KMS-11 (cell line): Measurements from ENCODE around the gene SPC24.

Source experiments
- H2AFZ ChIP-seq: fragments of 200-600 bp; sonication (generic); 2 replicates; pipeline ENCODE4 v1.6.1; 2016; ENCODE audit warnings: antibody characterized with exemption, mixed run types, low read depth
- H3K27ac ChIP-seq: fragments of 200-600 bp; sonication (generic); 2 replicates; pipeline ENCODE4 v1.6.1; 2016; ENCODE audit warnings: mild to moderate bottlenecking, mixed run types
- H3K27me3 ChIP-seq: fragments of 200-600 bp; sonication (generic); 2 replicates; pipeline ENCODE4 v1.6.1; 2017; ENCODE audit warnings: mild to moderate bottlenecking, low read depth, mixed run types, moderate library complexity; ENCODE audit not compliant: insufficient read depth
- H3K36me3 ChIP-seq: fragments of 200-600 bp; sonication (generic); 2 replicates; pipeline ENCODE4 v1.6.1; 2017; ENCODE audit warnings: mild to moderate bottlenecking, mixed run types; ENCODE audit not compliant: insufficient read depth
- H3K4me1 ChIP-seq: fragments of 200-600 bp; sonication (generic); 2 replicates; pipeline ENCODE4 v1.6.1; 2016; ENCODE audit warnings: mild to moderate bottlenecking, low read depth, mixed run types; ENCODE audit not compliant: poor library complexity, severe bottlenecking
- H3K4me2 ChIP-seq: fragments of 200-600 bp; sonication (generic); 2 replicates; pipeline ENCODE4 v1.7.0; 2016; ENCODE audit warnings: mild to moderate bottlenecking, mixed run types
- H3K4me3 ChIP-seq: fragments of 200-600 bp; sonication (generic); IDR thresholded peaks from 2 replicates; pipeline ENCODE4 v1.6.1; 2017; ENCODE audit warnings: low read depth, low read length, mixed read lengths; ENCODE audit not compliant: insufficient read depth
- H3K79me2 ChIP-seq: fragments of 200-600 bp; sonication (generic); 2 replicates; pipeline ENCODE4 v1.6.1; 2016; ENCODE audit warnings: low read depth, mixed run types; ENCODE audit not compliant: insufficient read depth
- H3K9ac ChIP-seq: fragments of 200-600 bp; sonication (generic); 2 replicates; pipeline ENCODE4 v1.6.1; 2016; ENCODE audit warnings: mild to moderate bottlenecking, mixed run types
- H4K20me1 ChIP-seq: fragments of 200-600 bp; sonication (generic); 2 replicates; pipeline ENCODE4 v1.6.1; 2016; ENCODE audit warnings: mild to moderate bottlenecking, mixed run types; ENCODE audit not compliant: insufficient read depth
- TF ChIP-seq, protein P1 (sequence below): fragments of 200-600 bp; sonication (generic); conservative IDR thresholded peaks from 2 replicates; pipeline ENCODE4 v1.6.1; 2017; ENCODE audit warnings: low read depth, mild to moderate bottlenecking, antibody characterized with exemption, low read length, moderate library complexity, mixed read lengths

The SPC24 gene

DNA sequence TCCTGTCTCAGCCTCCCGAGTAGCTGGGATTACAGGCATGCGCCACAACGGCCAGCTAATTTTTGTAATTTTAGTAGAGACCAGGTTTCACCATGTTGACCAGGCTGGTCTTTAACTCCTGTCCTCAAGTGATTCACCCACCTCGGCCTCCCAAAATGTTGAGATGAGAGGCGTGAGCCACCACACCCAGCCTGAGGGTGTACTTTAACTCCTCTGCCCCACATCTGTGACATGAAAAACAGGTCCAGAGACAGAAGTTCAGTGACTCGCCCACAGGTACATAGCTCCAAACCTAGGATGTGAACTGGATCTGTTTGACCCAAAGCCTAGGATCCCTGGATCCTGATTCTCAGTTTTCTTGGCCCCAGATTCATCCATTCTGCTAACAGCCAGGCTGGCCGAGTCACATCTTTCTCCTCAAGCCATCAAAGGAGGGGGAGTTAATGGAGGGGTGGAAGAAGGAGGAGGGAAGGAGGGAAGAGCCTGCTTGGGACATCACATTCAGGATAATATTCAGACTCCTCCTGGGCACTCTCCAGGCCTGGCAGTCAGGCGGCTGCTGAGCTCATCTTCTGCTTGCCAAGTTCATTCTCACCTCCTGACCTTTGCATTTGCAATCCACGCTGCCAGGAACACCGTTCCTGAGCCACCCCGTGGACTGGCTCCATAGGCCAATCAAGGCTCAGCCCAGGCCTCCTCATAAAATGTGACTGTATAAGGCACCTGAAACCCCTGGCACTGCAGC, 3.1 kb downstream of the SPC24 start:
- peaks cover 46% of the 10 kb centered on the region for H3K79me2 ChIP-seq

DNA sequence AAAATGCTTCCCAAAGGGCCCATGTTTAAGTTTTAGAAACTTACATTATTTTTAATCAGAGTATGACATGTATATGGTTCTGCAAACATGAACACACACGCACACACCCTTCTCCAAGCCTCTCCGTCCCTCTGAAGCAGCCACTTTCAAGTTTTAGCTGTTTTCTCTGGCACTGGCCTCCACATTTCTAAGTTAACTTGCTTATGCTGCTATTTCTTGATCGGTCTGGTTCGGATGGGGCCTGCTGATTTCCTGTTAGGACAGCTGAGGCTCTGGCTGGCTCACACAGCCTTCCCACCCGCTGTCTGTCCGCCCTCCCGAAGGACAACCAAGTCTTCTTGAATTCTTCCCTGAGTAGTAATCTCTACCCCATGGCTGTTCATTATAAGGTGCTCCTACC, 4.4 kb downstream of the SPC24 start:
- Histone ChIP-seq H3K27ac (no peak overlapping the region), H2AFZ (no peak overlapping the region), H4K20me1 (no peaks in the 10 kb centered on the region), H3K79me2 (peaks cover 46% of the 10 kb centered on the region), H3K4me2 (no peak overlapping the region), H3K4me3 (no peak overlapping the region), H3K36me3 (no peaks in the 10 kb centered on the region), H3K4me1 (peaks cover 10% of the 10 kb centered on the region), H3K9ac (no peak overlapping the region), H3K27me3 (no peaks in the 10 kb centered on the region)
- TF ChIP-seq, protein P1, sequence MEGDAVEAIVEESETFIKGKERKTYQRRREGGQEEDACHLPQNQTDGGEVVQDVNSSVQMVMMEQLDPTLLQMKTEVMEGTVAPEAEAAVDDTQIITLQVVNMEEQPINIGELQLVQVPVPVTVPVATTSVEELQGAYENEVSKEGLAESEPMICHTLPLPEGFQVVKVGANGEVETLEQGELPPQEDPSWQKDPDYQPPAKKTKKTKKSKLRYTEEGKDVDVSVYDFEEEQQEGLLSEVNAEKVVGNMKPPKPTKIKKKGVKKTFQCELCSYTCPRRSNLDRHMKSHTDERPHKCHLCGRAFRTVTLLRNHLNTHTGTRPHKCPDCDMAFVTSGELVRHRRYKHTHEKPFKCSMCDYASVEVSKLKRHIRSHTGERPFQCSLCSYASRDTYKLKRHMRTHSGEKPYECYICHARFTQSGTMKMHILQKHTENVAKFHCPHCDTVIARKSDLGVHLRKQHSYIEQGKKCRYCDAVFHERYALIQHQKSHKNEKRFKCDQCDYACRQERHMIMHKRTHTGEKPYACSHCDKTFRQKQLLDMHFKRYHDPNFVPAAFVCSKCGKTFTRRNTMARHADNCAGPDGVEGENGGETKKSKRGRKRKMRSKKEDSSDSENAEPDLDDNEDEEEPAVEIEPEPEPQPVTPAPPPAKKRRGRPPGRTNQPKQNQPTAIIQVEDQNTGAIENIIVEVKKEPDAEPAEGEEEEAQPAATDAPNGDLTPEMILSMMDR, result no peak

More for the DNA sequence above, 3.1 kb downstream of the SPC24 start:
- no peak overlapping the region for H2AFZ ChIP-seq
- H3K27me3 ChIP-seq, result no peaks in the 10 kb centered on the region
- no peaks in the 10 kb centered on the region for H3K36me3 ChIP-seq
- H3K27ac ChIP-seq, result no peak overlapping the region
- no peak overlapping the region for H3K9ac ChIP-seq
- H3K4me2 ChIP-seq, result no peak overlapping the region
- no peak overlapping the region for H3K4me3 ChIP-seq
- H3K4me1 ChIP-seq, result peaks cover 13% of the 10 kb centered on the region
- TF ChIP-seq, protein P1, result no peak
- H4K20me1 ChIP-seq, result no peaks in the 10 kb centered on the region

DNA sequence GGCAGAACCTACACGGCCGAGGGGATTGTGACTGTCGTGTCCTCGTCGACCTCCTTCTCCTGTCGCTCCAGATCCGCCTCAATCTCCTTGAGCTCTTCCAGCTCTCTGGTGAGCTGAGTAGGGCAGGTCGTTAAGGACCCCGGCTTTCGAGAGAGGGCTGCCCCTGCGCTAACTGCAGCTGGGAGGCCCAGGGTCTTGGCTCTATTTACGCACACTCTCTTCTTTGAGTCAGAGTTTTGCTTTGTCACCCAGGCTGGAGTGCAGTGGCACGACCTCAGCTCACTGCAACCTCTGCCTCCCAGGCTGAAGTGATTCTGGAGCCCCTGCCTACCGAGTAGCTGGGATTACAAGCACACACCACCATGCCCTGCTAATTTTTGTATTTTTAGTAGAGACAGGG, 7.6 kb downstream of the SPC24 start:
- peaks cover 20% of the 10 kb centered on the region for H3K79me2 ChIP-seq
- no peak overlapping the region for H3K4me2 ChIP-seq
- no peak overlapping the region for H3K27ac ChIP-seq
- no peaks in the 10 kb centered on the region for H3K4me1 ChIP-seq
- H3K27me3 ChIP-seq, result no peaks in the 10 kb centered on the region
- H3K4me3 ChIP-seq, result no peak overlapping the region
- H3K36me3 ChIP-seq, result no peaks in the 10 kb centered on the region; the same call in 1 of the 2 replicates
- no peak overlapping the region for H3K9ac ChIP-seq
- H2AFZ ChIP-seq, result no peak overlapping the region
- TF ChIP-seq, protein P1, result no peak
- H4K20me1 ChIP-seq, result no peaks in the 10 kb centered on the region

DNA sequence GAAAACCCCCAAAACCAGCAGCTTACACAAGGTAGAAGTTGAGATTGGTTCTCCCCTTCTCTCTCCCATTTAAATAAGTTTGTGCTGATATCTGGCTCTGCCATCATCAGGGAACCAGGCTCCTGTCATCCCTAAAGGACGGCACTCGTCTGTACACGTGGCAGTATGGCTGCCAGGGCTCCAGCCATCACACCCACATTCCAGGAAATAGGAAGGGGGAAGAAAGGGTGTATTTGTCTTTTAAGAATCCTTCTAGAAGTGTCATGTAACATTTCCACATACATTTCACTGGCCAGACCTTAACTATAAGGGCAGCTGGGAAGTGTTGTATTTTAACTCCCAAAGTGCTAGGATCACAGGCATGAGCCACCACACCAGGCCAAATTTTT, 10.1 kb downstream of the SPC24 start:
- Histone ChIP-seq H3K36me3 (no peaks in the 10 kb centered on the region; the same call in 1 of the 2 replicates), H2AFZ (no peak overlapping the region), H3K9ac (no peak overlapping the region), H3K79me2 (0 out of 2 replicates have a peak, but pooled peaks cover 4% of the 10 kb centered on the region), H4K20me1 (no peaks in the 10 kb centered on the region), H3K4me3 (no peak overlapping the region), H3K27me3 (no peaks in the 10 kb centered on the region), H3K4me1 (no peaks in the 10 kb centered on the region), H3K4me2 (no peak overlapping the region), H3K27ac (no peak overlapping the region)
- TF ChIP-seq, protein P1, result no peak
